Measurements from ENCODE around the gene KIRREL3. TPM values are rescaled to one million over a fixed set of nuclear protein-coding genes. Genes with fewer than 3 reads are reported as not detected.

KIRREL3 gene
- total and polyA plus RNA-seq, 2 of the 4 experiments (the other 2 are of a cell fraction), result 10.9 to 15.9 TPM

GRCh38 chr11:126538071-126538470 lies 462.5 kb downstream of the KIRREL3 start:
- ATAC-seq (ENCODE audit: low read depth) (no peak), DNase-seq (no peak)
- Histone ChIP-seq H4K5ac (ENCODE audit: low read depth, low read length) (no peak overlapping the region), H4K20me1 (ENCODE audit: insufficient read depth, low read length) (no peaks in the 10 kb centered on the region), H3K4me3 (ENCODE audit: insufficient read depth, low read depth, low read length) (no peak overlapping the region), H4K8ac (ENCODE audit: low read depth in 2 of 2, low read length in 2 of 2) (no peak overlapping the region), H3K14ac (replicated peaks; ENCODE audit: low read depth, low read length) (no peak overlapping the region), H3K27me3 (ENCODE audit: control insufficient read depth, insufficient read depth, low read length) (no peaks in the 10 kb centered on the region), H3K9ac (ENCODE audit: low read depth, low read length) (no peak overlapping the region), H2BK5ac (ENCODE audit: low read depth, low read length, poor library complexity, severe bottlenecking) (no peak overlapping the region), H2AFZ (replicated peaks; ENCODE audit: low read length, poor library complexity) (no peak overlapping the region), H3K9me1 (ENCODE audit: insufficient read depth, low read length) (no peaks in the 10 kb centered on the region; the same call in 1 of the 2 replicates), H3K36me3 (ENCODE audit: control insufficient read depth, insufficient read depth, low read length) (no peaks in the 10 kb centered on the region), H3K9me3 (ENCODE audit: control insufficient read depth, insufficient read depth, low read length) (no peaks in the 10 kb centered on the region), H3K4me1 (ENCODE audit: control insufficient read depth, insufficient read depth, low read length) (no peaks in the 10 kb centered on the region), H3K18ac (ENCODE audit: low read depth, low read length) (no peak overlapping the region), H2BK120ac (ENCODE audit: low read depth, low read length) (no peak overlapping the region), H3K79me1 (ENCODE audit: low read depth in 1 of 2, low read length in 2 of 2) (no peaks in the 10 kb centered on the region), H3K4me2 (ENCODE audit: low read depth, low read length) (no peak overlapping the region), H2AK9ac (replicated peaks; ENCODE audit: low read depth, low read length, poor library complexity) (no peak overlapping the region), H2AK5ac (ENCODE audit: low read depth, low read length) (no peak overlapping the region), H3K27ac (ENCODE audit: insufficient read depth, low read length) (no peak overlapping the region), H3K4ac (ENCODE audit: low read depth, low read length) (no peak overlapping the region), H3K23ac (ENCODE audit: low read depth, low read length) (no peak overlapping the region), H3K56ac (ENCODE audit: extremely low read depth, insufficient read depth, low read length) (no peak overlapping the region), H4K91ac (ENCODE audit: insufficient read depth, low read depth, low read length) (no peak overlapping the region), H2BK15ac (ENCODE audit: low read depth, low read length) (no peak overlapping the region), H2BK20ac (ENCODE audit: low read depth, low read length) (no peak overlapping the region)
- ChIA-PET POLR2A (ENCODE audit: unreplicated experiment) (no interaction called here), CTCF (interaction anchor here (1.3 kb wide), 1 partner anchor 58 kb away, joined by 3 read pairs; no protein-coding TSS in a partner anchor)
- WGBS, 2 experiments (ENCODE audit: extremely low coverage in 2 of 2, insufficient read length in 1 of 2), result 83% methylated on average over 1 of the region's 4 CpGs; no CpG with 5 or more reads in 1 of the 2 experiments
- TF ChIP-seq FOS (IDR thresholded peaks at IDR 0.05; ENCODE audit: low read depth, low read length) (no peak), POLR2A (IDR thresholded peaks at IDR 0.05; ENCODE audit: low read depth, low read length) (no peak), MAFK (IDR thresholded peaks at IDR 0.05; ENCODE audit: low read depth, low read length) (no peak), CEBPB (IDR thresholded peaks at IDR 0.05; ENCODE audit: low read depth, low read length) (no peak), CTCF (conservative IDR thresholded peaks at IDR 0.05; ENCODE audit: low read depth, low read length) (no peak), BHLHE40 (IDR thresholded peaks at IDR 0.05; ENCODE audit: low read depth, low read length) (no peak), RAD21 (IDR thresholded peaks at IDR 0.05; ENCODE audit: low read length) (no peak), RFX5 (IDR thresholded peaks at IDR 0.05; ENCODE audit: low read depth, low read length) (no peak), MAZ (IDR thresholded peaks at IDR 0.05; ENCODE audit: borderline replicate concordance, low read depth, low read length) (no peak), RCOR1 (IDR thresholded peaks at IDR 0.05; ENCODE audit: insufficient replicate concordance, low read length) (no peak), SMC3 (IDR thresholded peaks at IDR 0.05; ENCODE audit: low read depth, low read length) (no peak), NFE2L2 (IDR thresholded peaks at IDR 0.05; ENCODE audit: low read depth, low read length) (no peak), CHD1 (IDR thresholded peaks at IDR 0.05; ENCODE audit: low read depth, low read length) (no peak), MXI1 (IDR thresholded peaks at IDR 0.05; ENCODE audit: borderline replicate concordance, low read depth, low read length) (no peak)
- TF ChIP-seq, protein P1, sequence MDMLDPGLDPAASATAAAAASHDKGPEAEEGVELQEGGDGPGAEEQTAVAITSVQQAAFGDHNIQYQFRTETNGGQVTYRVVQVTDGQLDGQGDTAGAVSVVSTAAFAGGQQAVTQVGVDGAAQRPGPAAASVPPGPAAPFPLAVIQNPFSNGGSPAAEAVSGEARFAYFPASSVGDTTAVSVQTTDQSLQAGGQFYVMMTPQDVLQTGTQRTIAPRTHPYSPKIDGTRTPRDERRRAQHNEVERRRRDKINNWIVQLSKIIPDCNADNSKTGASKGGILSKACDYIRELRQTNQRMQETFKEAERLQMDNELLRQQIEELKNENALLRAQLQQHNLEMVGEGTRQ (IDR thresholded peaks at IDR 0.05; ENCODE audit: low read depth, low read length), result no peak
- TF ChIP-seq, protein P2, sequence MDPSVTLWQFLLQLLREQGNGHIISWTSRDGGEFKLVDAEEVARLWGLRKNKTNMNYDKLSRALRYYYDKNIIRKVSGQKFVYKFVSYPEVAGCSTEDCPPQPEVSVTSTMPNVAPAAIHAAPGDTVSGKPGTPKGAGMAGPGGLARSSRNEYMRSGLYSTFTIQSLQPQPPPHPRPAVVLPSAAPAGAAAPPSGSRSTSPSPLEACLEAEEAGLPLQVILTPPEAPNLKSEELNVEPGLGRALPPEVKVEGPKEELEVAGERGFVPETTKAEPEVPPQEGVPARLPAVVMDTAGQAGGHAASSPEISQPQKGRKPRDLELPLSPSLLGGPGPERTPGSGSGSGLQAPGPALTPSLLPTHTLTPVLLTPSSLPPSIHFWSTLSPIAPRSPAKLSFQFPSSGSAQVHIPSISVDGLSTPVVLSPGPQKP (IDR thresholded peaks at IDR 0.05; ENCODE audit: borderline replicate concordance, low read depth, low read length), result no peak
- no TSS peak for BruUV-seq (replicated peaks)
- in situ Hi-C loops (cut with MboI; ENCODE audit: low sequenced_read_pairs), result no loop called here
- intact Hi-C loops (cut with micrococcal nuclease), result no loop called here
- dilution Hi-C loops (cut with HindIII; ENCODE audit: low sequenced_read_pairs, unreplicated experiment), result no loop called here

Data from IMR-90 (cell line).